Activated T-cell treated with anti-CD3 and anti-CD28 coated beads, Interleukin-2, amount 50 U/mL, for 24 hours (primary cell): ENCODE results near the gene UNC80.

Source experiments
- DNase-seq: peaks from one replicate; pipeline ENCODE4 v3.0.0-alpha.2; 2020
- H3K27ac Mint-ChIP-seq: 2 replicates; pipeline ENCODE4 v1.8.0; 2020; ENCODE audit warnings: mild to moderate bottlenecking, mixed read lengths
- H3K27me3 Mint-ChIP-seq: 2 replicates; pipeline ENCODE4 v1.8.0; 2020; ENCODE audit warnings: mixed read lengths
- H3K36me3 Mint-ChIP-seq: 2 replicates; pipeline ENCODE4 v1.8.0; 2020; ENCODE audit warnings: low read depth, mixed read lengths
- H3K4me1 Mint-ChIP-seq: 2 replicates; pipeline ENCODE4 v1.8.0; 2020; ENCODE audit warnings: low read depth, mixed read lengths
- H3K4me3 Mint-ChIP-seq: 2 replicates; pipeline ENCODE4 v1.8.0; 2020; ENCODE audit warnings: mild to moderate bottlenecking, moderate library complexity, mixed read lengths
- H3K9me3 Mint-ChIP-seq: 2 replicates; pipeline ENCODE4 v1.8.0; 2020; ENCODE audit warnings: mixed read lengths

The UNC80 gene

GRCh38 chr2:209771474-209772289 is at the start of gene UNC80:
TSS of gene UNC80 (plus strand) at chr2:209771832. CDS start at chr2:209772073, 241 bp downstream.
- peaks cover 3% of the 10 kb centered on the region for H3K4me1 Mint-ChIP-seq
- no peak within 1 kb of the TSS for H3K27ac Mint-ChIP-seq
- H3K9me3 Mint-ChIP-seq = no peaks in the 10 kb centered on the region
- no peaks in the 10 kb centered on the region for H3K36me3 Mint-ChIP-seq
- peak within 1 kb of the TSS; percentile 4 for H3K4me3 Mint-ChIP-seq
- peaks cover 29% of the 10 kb centered on the region for H3K27me3 Mint-ChIP-seq
- peak; percentile 32 for DNase-seq

GRCh38 chr2:209726311-209726710 is 45.3 kb upstream of the UNC80 start:
- no peaks in the 10 kb centered on the region for H3K36me3 Mint-ChIP-seq
- H3K4me1 Mint-ChIP-seq = no peaks in the 10 kb centered on the region
- no peaks in the 10 kb centered on the region for H3K9me3 Mint-ChIP-seq
- H3K27ac Mint-ChIP-seq = no peak overlapping the region
- H3K4me3 Mint-ChIP-seq = no peak overlapping the region
- no peaks in the 10 kb centered on the region for H3K27me3 Mint-ChIP-seq
- no peak for DNase-seq

- H3K27me3 Mint-ChIP-seq = no peaks in the 10 kb centered on the region
- H3K9me3 Mint-ChIP-seq = no peaks in the 10 kb centered on the region
- no peak overlapping the region for H3K27ac Mint-ChIP-seq
- DNase-seq = no peak
- no peaks in the 10 kb centered on the region for H3K36me3 Mint-ChIP-seq
- H3K4me3 Mint-ChIP-seq = no peak overlapping the region
- H3K4me1 Mint-ChIP-seq = no peaks in the 10 kb centered on the region
These were observed 44.6 kb upstream of the UNC80 start for GRCh38 chr2:209727077-209727476.

GRCh38 chr2:209734805-209735204 is 36.8 kb upstream of the UNC80 start:
- H3K4me1 Mint-ChIP-seq = no peaks in the 10 kb centered on the region
- H3K4me3 Mint-ChIP-seq = no peak overlapping the region
- no peaks in the 10 kb centered on the region for H3K9me3 Mint-ChIP-seq
- no peaks in the 10 kb centered on the region for H3K36me3 Mint-ChIP-seq
- no peaks in the 10 kb centered on the region for H3K27me3 Mint-ChIP-seq
- DNase-seq = no peak
- no peak overlapping the region for H3K27ac Mint-ChIP-seq

- Mint-ChIP-seq H3K27me3 (no peaks in the 10 kb centered on the region), H3K27ac (no peak overlapping the region), H3K4me1 (no peaks in the 10 kb centered on the region), H3K36me3 (no peaks in the 10 kb centered on the region), H3K4me3 (no peak overlapping the region), H3K9me3 (no peaks in the 10 kb centered on the region)
- DNase-seq = no peak
These were observed 29.7 kb upstream of the UNC80 start for GRCh38 chr2:209741953-209742352.

GRCh38 chr2:209753020-209753419 is 18.6 kb upstream of the UNC80 start:
- H3K9me3 Mint-ChIP-seq = no peaks in the 10 kb centered on the region
- peaks cover 11% of the 10 kb centered on the region for H3K27me3 Mint-ChIP-seq
- no peak overlapping the region for H3K4me3 Mint-ChIP-seq
- H3K4me1 Mint-ChIP-seq = no peaks in the 10 kb centered on the region
- DNase-seq = no peak
- H3K36me3 Mint-ChIP-seq = no peaks in the 10 kb centered on the region
- H3K27ac Mint-ChIP-seq = no peak overlapping the region

GRCh38 chr2:209757163-209757562 is 14.5 kb upstream of the UNC80 start:
- peaks cover 11% of the 10 kb centered on the region for H3K27me3 Mint-ChIP-seq
- H3K9me3 Mint-ChIP-seq = no peaks in the 10 kb centered on the region
- no peak overlapping the region for H3K4me3 Mint-ChIP-seq
- H3K36me3 Mint-ChIP-seq = no peaks in the 10 kb centered on the region
- no peak for DNase-seq
- no peaks in the 10 kb centered on the region for H3K4me1 Mint-ChIP-seq
- H3K27ac Mint-ChIP-seq = no peak overlapping the region

- no peak overlapping the region for H3K4me3 Mint-ChIP-seq
- H3K27me3 Mint-ChIP-seq = peaks cover 1% of the 10 kb centered on the region
- no peak for DNase-seq
- H3K27ac Mint-ChIP-seq = no peak overlapping the region
- H3K9me3 Mint-ChIP-seq = no peaks in the 10 kb centered on the region
- H3K4me1 Mint-ChIP-seq = no peaks in the 10 kb centered on the region
- no peaks in the 10 kb centered on the region for H3K36me3 Mint-ChIP-seq
These were observed 10.1 kb upstream of the UNC80 start for GRCh38 chr2:209761566-209761965.

GRCh38 chr2:209762563-209762962 is 9.1 kb upstream of the UNC80 start:
- H3K9me3 Mint-ChIP-seq = no peaks in the 10 kb centered on the region
- no peaks in the 10 kb centered on the region for H3K27me3 Mint-ChIP-seq
- no peak overlapping the region for H3K4me3 Mint-ChIP-seq
- H3K36me3 Mint-ChIP-seq = no peaks in the 10 kb centered on the region
- H3K27ac Mint-ChIP-seq = no peak overlapping the region
- DNase-seq = no peak
- no peaks in the 10 kb centered on the region for H3K4me1 Mint-ChIP-seq

- no peaks in the 10 kb centered on the region for H3K27me3 Mint-ChIP-seq
- no peak overlapping the region for H3K27ac Mint-ChIP-seq
- H3K4me3 Mint-ChIP-seq = no peak overlapping the region
- no peaks in the 10 kb centered on the region for H3K4me1 Mint-ChIP-seq
- no peaks in the 10 kb centered on the region for H3K36me3 Mint-ChIP-seq
- no peaks in the 10 kb centered on the region for H3K9me3 Mint-ChIP-seq
- no peak for DNase-seq
These were observed 8.5 kb upstream of the UNC80 start for GRCh38 chr2:209763106-209763505.

GRCh38 chr2:209766613-209767012 is 5.0 kb upstream of the UNC80 start:
- no peak for DNase-seq
- no peaks in the 10 kb centered on the region for H3K9me3 Mint-ChIP-seq
- peaks cover 3% of the 10 kb centered on the region for H3K4me1 Mint-ChIP-seq
- H3K36me3 Mint-ChIP-seq = no peaks in the 10 kb centered on the region
- peaks cover 18% of the 10 kb centered on the region for H3K27me3 Mint-ChIP-seq
- no peak overlapping the region for H3K27ac Mint-ChIP-seq
- H3K4me3 Mint-ChIP-seq = no peak overlapping the region

- Mint-ChIP-seq H3K36me3 (no peaks in the 10 kb centered on the region), H3K4me1 (peaks cover 3% of the 10 kb centered on the region), H3K4me3 (no peak overlapping the region), H3K27ac (no peak overlapping the region), H3K27me3 (peaks cover 19% of the 10 kb centered on the region), H3K9me3 (no peaks in the 10 kb centered on the region)
- DNase-seq = no peak
These were observed 4.3 kb upstream of the UNC80 start for GRCh38 chr2:209767316-209767715.

- Mint-ChIP-seq H3K36me3 (no peaks in the 10 kb centered on the region), H3K4me1 (peaks cover 3% of the 10 kb centered on the region), H3K27me3 (peaks cover 29% of the 10 kb centered on the region), H3K27ac (no peak overlapping the region), H3K4me3 (no peak overlapping the region), H3K9me3 (no peaks in the 10 kb centered on the region)
- DNase-seq = no peak
These were observed 3.1 kb upstream of the UNC80 start for GRCh38 chr2:209768557-209768956.

GRCh38 chr2:209772290-209772685 is 656 bp downstream of the UNC80 start:
- H3K27ac Mint-ChIP-seq = no peak overlapping the region
- H3K27me3 Mint-ChIP-seq = peaks cover 32% of the 10 kb centered on the region
- peaks cover 3% of the 10 kb centered on the region for H3K4me1 Mint-ChIP-seq
- no peak for DNase-seq
- no peaks in the 10 kb centered on the region for H3K9me3 Mint-ChIP-seq
- no peaks in the 10 kb centered on the region for H3K36me3 Mint-ChIP-seq
- no peak overlapping the region for H3K4me3 Mint-ChIP-seq

- DNase-seq = no peak
- Mint-ChIP-seq H3K4me1 (peaks cover 3% of the 10 kb centered on the region), H3K36me3 (no peaks in the 10 kb centered on the region), H3K4me3 (no peak overlapping the region), H3K9me3 (no peaks in the 10 kb centered on the region), H3K27ac (no peak overlapping the region), H3K27me3 (peaks cover 32% of the 10 kb centered on the region)
These were observed 1.7 kb downstream of the UNC80 start for GRCh38 chr2:209773377-209773776.
